ENCODE data around the gene HCFC1R1.

DNA sequence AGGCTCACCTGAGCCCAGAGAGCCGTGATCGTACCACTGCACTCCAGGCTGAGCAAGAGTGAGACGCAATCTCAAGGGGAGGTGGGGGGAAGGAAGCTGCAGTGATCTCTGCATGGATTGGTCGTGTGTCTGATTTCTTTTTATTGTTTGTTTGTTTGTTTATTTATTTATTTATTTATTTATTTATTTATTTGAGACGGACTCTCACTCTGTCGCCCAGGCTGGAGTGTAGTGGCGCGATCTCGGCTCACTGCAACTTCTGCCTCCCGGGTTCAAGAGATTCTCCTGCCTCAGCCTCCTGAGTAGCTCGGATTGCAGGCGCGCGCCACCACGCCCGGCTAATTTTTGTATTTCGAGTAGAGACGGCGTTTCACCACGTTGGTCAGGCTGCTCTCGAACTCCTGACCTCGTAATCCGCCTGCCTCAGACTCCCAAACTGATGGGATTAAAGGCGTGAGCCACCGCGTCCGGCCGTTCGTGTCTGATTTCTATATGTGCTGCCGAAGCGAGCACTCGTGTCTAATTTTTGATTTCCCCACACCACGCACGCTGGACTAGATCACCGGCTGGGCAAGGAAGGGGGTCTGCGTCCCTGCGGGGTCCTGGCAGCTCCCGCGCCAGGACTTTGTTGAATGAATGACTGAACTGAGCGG is 4.0 kb downstream of the HCFC1R1 start:
- TF ChIP-seq REST (IDR thresholded peaks at IDR 0.05; ENCODE audit: insufficient read depth in 1 of 2, low read depth in 2 of 2, low read length in 2 of 2) (no peak), POLR2AphosphoS5 (IDR thresholded peaks at IDR 0.05; ENCODE audit: low read depth, low read length) (no peak; the same call in 1 of the 2 replicates), TAF1 (IDR thresholded peaks at IDR 0.05; ENCODE audit: borderline replicate concordance, insufficient read depth, low read length) (no peak), SIN3A (IDR thresholded peaks at IDR 0.05; ENCODE audit: borderline replicate concordance, insufficient read depth, low read length) (no peak), FOXP2 (optimal IDR thresholded peaks at IDR 0.05; ENCODE audit: borderline replicate concordance, extremely low read depth, extremely low read length, insufficient read depth) (no peak)
